ENCODE measurements around the gene EPO. TPM values are rescaled to one million over a fixed set of nuclear protein-coding genes. Genes with fewer than 3 reads are reported as not detected.
A peak's percentile ranks its signal among the peaks of the same experiment; 100 is the strongest.
"Not testable (repeated sequence)": the region's sequence is repeated elsewhere in the genome, so short reads cannot be mapped to it uniquely, and the experiment has no call there.

EPO gene
- total RNA-seq, 2 experiments from 2014 or later: not detected

DNA sequence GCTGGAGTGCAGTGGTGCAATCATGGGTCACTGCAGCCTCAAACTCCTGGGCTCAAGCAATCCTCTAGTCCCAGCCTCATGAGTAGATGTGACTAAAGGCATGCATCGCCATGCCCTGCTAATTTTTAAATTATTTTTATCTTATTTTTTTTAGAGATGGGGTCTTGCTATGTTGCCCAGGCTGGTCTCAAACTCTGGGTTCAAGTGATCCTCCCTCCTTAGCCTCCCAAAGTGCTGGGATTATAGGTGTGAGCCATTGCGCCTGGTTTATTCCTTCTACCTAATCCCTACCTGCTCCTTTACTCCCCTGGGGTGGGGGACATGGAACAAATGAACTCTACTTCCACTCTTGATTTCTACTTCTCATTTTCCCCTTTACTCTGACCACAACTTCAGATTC lies 4.1 kb downstream of the EPO start:
- intact Hi-C loops (cut with micrococcal nuclease): loop anchor here (2.0 kb wide), 1 partner anchor 20 kb away; no protein-coding TSS in a partner anchor
- H3K4me3 Mint-ChIP-seq; H3K36me3 Mint-ChIP-seq; DNase-seq; H3K9me3 Mint-ChIP-seq; H3K27ac Mint-ChIP-seq; H3K4me1 Mint-ChIP-seq (ENCODE audit: low read depth); POLR2A ChIA-PET: not testable (repeated sequence)
- H3K27me3 Mint-ChIP-seq: peaks cover 37% of the 10 kb centered on the region
- CTCF ChIA-PET: interaction anchor here (0.9 to 5.1 kb wide), 7 partner anchors 11 to 165 kb away, joined by 3 to 68 read pairs (median 4); partner anchors contain the start of gene POP7

DNA sequence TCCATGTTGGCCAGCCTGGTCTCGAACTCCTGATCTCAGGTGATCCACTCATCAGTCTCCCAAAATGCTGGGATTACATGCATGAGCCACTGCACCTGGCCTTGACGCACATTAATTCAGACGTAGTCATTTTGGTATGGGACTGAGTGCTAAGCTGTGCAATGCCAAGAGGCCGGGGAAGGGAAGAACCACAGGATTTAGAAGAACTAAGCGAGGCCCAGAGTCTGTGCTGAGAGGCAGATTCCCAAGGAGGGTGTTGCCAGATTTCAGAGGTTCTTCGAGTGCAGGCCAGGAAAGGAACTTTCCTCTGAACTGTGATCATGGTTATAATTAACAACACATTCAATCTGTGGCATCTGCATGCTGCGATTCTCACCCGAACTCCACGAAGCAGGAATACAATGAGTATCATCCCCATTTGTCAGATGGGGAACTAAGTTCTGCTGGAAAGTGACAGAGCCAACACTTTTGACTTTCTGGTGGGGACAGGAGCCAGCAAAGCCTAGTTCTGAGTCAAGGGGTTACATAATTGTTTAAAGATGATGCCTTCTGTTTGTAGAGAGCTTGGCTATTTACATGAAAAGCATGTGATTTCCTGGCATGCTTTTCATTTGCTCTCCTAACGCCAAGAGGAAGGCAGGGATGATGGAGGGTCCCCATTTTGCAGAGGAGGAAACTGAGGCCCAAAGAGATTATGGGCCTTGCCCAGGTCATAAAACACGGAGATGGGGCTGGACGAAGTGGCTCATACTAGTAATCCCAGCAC lies 6.9 kb downstream of the EPO start:
- H3K9me3 Mint-ChIP-seq: no peaks in the 10 kb centered on the region
- no peaks in the 10 kb centered on the region for H3K36me3 Mint-ChIP-seq
- intact Hi-C loops (cut with micrococcal nuclease): no loop called here
- no peak overlapping the region for H3K27ac Mint-ChIP-seq
- peaks cover 2% of the 10 kb centered on the region for H3K4me1 Mint-ChIP-seq (ENCODE audit: low read depth)
- POLR2A ChIA-PET: no interaction called here
- no peak overlapping the region for H3K4me3 Mint-ChIP-seq
- peaks cover 16% of the 10 kb centered on the region for H3K27me3 Mint-ChIP-seq
- CTCF ChIA-PET: interaction anchor here (0.5 to 5.1 kb wide), 6 partner anchors 16 to 164 kb away, joined by 3 to 68 read pairs (median 10); partner anchors contain the start of gene POP7
- DNase-seq: no peak

DNA sequence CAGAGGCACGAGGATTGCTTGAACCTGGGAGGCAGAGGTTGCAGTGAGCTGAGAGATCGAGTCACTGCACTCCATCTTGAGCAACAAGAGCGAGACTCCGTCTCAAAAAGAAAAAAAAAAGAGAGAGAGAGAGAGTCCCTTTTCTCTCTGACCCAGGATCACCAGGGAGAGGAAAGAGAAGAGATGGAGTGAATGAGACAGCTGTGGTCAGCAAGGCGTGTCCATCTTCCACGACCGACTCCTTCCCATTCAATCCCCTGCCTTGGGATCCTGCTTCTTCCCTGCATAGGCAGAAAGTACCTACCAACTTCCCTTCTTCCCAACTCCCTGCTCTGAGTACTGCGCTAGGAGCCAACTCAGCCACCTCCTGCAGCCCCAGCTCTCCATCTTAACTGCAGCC lies 7.9 kb downstream of the EPO start:
- CTCF ChIA-PET: interaction anchor here (1.0 to 4.0 kb wide), 3 partner anchors 15 to 165 kb away, joined by 3 to 20 read pairs (median 8); partner anchors contain the start of gene POP7

DNA sequence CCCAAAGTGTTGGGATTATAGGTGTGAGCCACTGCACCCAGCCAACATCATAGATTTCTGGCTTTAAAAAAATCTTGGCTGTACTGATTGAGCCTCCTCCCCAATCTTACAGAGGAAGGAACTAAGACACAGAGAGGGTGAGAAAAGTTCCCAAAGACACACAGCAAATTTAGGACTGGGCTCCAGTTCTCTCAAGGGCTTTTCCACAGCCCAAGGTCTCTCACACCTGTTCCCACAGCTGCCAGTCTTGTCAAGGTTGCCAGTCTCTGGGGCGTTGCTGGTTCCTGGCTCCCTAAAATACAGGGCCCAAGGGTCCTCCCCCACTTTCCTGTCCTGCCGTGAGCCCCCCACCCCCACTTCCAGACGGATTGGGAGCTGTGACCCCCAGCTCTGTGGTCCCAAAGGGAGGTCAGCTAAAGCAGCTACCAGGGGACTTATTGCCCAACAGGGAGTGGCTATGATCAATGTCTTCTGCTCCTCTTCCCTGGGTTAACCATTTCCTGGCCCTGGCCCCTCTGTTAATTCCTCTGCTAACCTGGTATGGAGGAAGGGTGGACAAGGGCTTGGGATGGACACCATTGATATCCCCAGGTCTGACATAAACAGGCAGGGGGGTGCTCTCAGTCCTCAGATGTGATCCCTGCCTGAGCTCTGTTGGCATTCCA lies 10.0 kb downstream of the EPO start:
- Mint-ChIP-seq H3K9me3 (no peaks in the 10 kb centered on the region), H3K27me3 (peaks cover 5% of the 10 kb centered on the region), H3K4me1 (ENCODE audit: low read depth) (peaks cover under 1% of the 10 kb centered on the region), H3K4me3 (no peak overlapping the region), H3K27ac (no peak overlapping the region), H3K36me3 (no peaks in the 10 kb centered on the region)
- CTCF ChIA-PET: interaction anchor here (4.0 kb wide), 1 partner anchor 25 kb away, joined by 20 read pairs; the partner anchor contains the start of gene POP7
- POLR2A ChIA-PET: no interaction called here
- no peak for DNase-seq
- intact Hi-C loops (cut with micrococcal nuclease): no loop called here

More for the DNA sequence above, 7.9 kb downstream of the EPO start:
- Mint-ChIP-seq H3K4me1 (ENCODE audit: low read depth) (peaks cover 2% of the 10 kb centered on the region), H3K9me3 (no peaks in the 10 kb centered on the region), H3K27ac (no peak overlapping the region), H3K4me3 (no peak overlapping the region), H3K36me3 (no peaks in the 10 kb centered on the region), H3K27me3 (peaks cover 11% of the 10 kb centered on the region)
- intact Hi-C loops (cut with micrococcal nuclease): loop anchor here (2.0 kb wide), 1 partner anchor 15 kb away; no protein-coding TSS in a partner anchor
- no peak for DNase-seq
- POLR2A ChIA-PET: no interaction called here

DNA sequence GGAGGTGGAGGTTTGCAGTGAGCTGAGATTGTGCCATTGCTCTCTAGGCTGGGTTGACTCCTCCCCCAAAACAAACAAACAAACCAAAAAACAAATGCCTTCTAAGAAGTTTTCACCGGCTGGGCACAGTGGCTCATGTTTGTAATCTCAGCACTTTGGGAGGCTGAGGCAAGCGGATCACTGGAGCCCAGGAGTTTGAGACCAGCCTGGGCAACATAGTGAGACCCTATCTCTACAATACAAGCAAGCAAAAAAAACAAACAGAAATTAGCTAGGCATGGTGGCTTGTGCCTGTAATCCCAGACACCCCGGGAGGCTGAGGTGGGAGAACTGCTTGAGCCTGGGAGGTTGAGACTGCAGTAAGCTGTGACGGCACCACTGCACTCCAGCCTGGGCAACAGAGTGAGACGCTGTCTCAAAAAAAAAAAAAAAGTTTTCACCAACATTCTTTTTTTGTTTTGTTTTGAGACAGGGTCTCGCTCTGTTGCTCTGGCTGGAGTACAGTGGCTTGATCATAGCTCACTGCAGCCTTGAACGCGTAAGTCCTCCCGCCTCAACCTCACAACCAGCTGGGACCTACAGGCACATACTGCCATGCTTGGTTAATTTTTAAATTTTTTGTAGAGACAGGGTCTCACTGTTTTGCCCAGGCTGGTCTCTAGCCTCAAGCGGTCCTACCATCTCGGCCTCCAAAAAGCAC lies 11.8 kb downstream of the EPO start:
- no peaks in the 10 kb centered on the region for H3K36me3 Mint-ChIP-seq
- DNase-seq: no peak
- no peak overlapping the region for H3K4me3 Mint-ChIP-seq
- H3K4me1 Mint-ChIP-seq (ENCODE audit: low read depth): no peaks in the 10 kb centered on the region
- intact Hi-C loops (cut with micrococcal nuclease): no loop called here
- H3K27ac Mint-ChIP-seq: no peak overlapping the region
- no peaks in the 10 kb centered on the region for H3K9me3 Mint-ChIP-seq
- ChIA-PET CTCF (interaction anchor here (1.3 kb wide), 1 partner anchor 120 kb away, joined by 4 read pairs; the partner anchor contains the start of gene SLC12A9), POLR2A (no interaction called here)
- peaks cover 5% of the 10 kb centered on the region for H3K27me3 Mint-ChIP-seq

DNA sequence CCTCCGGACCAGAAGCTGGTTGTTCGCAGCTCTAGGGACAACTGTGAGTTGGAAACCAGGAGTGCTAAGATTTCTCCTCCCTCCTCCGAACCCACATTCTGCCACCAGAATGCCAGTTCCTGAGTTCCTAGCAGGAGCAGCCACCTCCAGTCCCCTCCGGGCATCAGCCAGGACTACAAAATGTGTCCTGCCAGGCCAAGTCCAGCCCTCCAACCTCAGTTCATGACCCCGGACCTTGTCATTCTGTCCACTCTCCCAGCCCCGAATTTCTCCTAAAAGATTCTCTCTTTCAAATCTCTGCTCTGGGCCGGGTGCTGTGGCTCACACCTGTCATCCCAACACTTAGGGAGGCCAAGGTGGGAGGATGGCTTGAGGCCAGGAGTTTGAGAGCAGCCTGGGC lies 15.5 kb downstream of the EPO start:
- no peak overlapping the region for H3K4me3 Mint-ChIP-seq
- H3K27me3 Mint-ChIP-seq: no peaks in the 10 kb centered on the region
- CTCF ChIA-PET: no interaction called here

DNA sequence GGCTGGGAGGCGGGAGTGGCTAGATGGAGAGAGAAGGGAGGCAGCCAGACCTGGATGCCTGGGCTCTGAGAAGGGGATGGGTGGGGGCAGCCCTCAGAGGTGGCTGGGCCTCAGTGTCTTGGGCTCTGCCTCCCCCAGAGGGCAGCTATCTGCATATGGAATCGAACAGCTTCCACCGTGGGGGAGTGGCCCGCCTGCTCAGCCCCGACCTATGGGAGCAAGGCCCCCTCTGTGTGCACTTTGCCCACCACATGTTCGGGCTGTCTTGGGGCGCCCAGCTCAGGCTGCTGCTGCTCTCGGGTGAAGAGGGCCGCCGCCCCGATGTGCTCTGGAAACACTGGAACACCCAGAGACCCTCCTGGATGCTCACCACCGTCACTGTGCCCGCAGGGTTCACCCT lies 16.4 kb downstream of the EPO start:
- intact Hi-C loops (cut with micrococcal nuclease): no loop called here
- Mint-ChIP-seq H3K27me3 (no peaks in the 10 kb centered on the region), H3K4me1 (ENCODE audit: low read depth) (no peaks in the 10 kb centered on the region), H3K9me3 (no peaks in the 10 kb centered on the region), H3K4me3 (no peak overlapping the region), H3K36me3 (no peaks in the 10 kb centered on the region), H3K27ac (no peak overlapping the region)
- ChIA-PET POLR2A (no interaction called here), CTCF (no interaction called here)
- no peak for DNase-seq

More for the DNA sequence above, 15.5 kb downstream of the EPO start:
- no peaks in the 10 kb centered on the region for H3K36me3 Mint-ChIP-seq
- intact Hi-C loops (cut with micrococcal nuclease): no loop called here
- no peaks in the 10 kb centered on the region for H3K4me1 Mint-ChIP-seq (ENCODE audit: low read depth)
- DNase-seq: no peak
- H3K27ac Mint-ChIP-seq: no peak overlapping the region
- POLR2A ChIA-PET: no interaction called here
- no peaks in the 10 kb centered on the region for H3K9me3 Mint-ChIP-seq

DNA sequence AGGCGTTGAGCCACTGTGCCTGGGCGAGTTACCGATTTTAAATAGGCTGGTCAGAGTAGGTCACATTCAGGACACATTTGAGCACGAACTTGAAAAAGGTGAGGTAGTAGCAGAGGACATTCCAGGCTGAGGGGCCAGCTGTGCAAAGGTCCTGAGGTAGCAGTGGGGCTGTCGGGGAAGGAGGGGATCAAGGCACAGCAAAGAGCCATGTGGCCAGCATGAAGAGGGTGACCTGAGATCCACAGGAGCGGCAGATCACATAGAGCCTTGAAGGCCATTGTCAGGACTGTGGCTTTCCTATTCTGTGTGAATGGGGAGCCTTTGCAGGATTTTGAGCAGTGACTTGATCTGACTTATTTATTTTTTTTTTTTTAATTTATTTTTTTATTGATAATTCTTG lies 19.7 kb downstream of the EPO start:
- H3K27me3 Mint-ChIP-seq: peaks cover 4% of the 10 kb centered on the region
- CTCF ChIA-PET: no interaction called here
- no peak overlapping the region for H3K27ac Mint-ChIP-seq
- intact Hi-C loops (cut with micrococcal nuclease): no loop called here
- POLR2A ChIA-PET: no interaction called here
- no peaks in the 10 kb centered on the region for H3K9me3 Mint-ChIP-seq
- no peak overlapping the region for H3K4me3 Mint-ChIP-seq
- no peak for DNase-seq
- no peaks in the 10 kb centered on the region for H3K36me3 Mint-ChIP-seq
- H3K4me1 Mint-ChIP-seq (ENCODE audit: low read depth): no peaks in the 10 kb centered on the region

DNA sequence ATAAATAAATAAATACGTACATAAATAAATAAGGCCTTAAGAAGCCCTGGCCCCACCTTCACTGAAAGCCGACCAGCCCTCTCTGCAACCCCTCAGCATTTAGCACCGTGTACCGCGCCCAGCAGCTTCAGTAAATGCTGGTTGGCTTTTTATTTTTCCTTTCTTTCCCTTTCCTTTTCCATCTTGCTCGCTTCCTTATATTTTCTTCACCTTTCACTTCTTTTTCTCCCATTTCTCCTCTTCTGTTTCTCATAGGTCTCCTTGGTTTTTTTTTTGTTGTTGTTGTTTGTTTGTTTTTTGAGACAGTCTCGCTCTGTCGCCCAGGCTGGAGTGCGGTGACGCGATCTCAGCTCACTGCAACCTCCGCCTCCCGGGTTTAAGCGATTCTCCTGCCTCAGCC lies 24.3 kb downstream of the EPO start:
- ChIA-PET POLR2A (no interaction called here), CTCF (interaction anchor here (1.2 kb wide), 1 partner anchor 21 kb away, joined by 5 read pairs; no protein-coding TSS in a partner anchor)
- DNase-seq: no peak
- peaks cover 4% of the 10 kb centered on the region for H3K4me1 Mint-ChIP-seq (ENCODE audit: low read depth)
- no peak overlapping the region for H3K27ac Mint-ChIP-seq
- no peaks in the 10 kb centered on the region for H3K36me3 Mint-ChIP-seq
- peak overlapping the region; percentile 73 for H3K4me3 Mint-ChIP-seq
- H3K9me3 Mint-ChIP-seq: no peaks in the 10 kb centered on the region
- intact Hi-C loops (cut with micrococcal nuclease): no loop called here
- peaks cover 23% of the 10 kb centered on the region for H3K27me3 Mint-ChIP-seq

DNA sequence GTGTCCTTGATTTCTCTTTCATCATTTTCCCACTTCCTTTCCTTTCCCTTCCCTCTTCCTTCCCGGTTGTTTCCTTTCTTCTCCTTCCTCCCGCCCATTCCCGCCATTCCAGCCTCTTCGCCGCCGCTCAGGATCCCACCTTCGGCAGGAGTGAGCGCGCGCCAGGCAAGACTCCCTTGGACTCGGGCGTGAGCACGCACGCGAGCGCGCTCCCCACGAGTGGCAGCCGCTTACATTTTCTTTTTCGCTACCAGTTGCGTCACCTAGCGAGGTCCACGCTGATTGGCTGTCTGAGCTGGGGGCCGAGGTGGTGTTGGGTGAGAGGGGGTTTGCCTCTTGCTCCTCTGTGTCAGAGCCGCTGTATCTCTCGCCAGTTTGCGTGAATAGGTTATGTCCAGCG lies 24.9 kb downstream of the EPO start:
- intact Hi-C loops (cut with micrococcal nuclease): no loop called here
- no peaks in the 10 kb centered on the region for H3K36me3 Mint-ChIP-seq
- H3K9me3 Mint-ChIP-seq: no peaks in the 10 kb centered on the region
- peak overlapping the region; percentile 73 for H3K4me3 Mint-ChIP-seq
- CTCF ChIA-PET: interaction anchor here (1.2 to 1.3 kb wide), 2 partner anchors 22 to 53 kb away, joined by 4 to 5 read pairs; no protein-coding TSS in a partner anchor
- POLR2A ChIA-PET: no interaction called here
- peak; percentile 53 for DNase-seq
- H3K27ac Mint-ChIP-seq: no peak overlapping the region
- peaks cover 4% of the 10 kb centered on the region for H3K4me1 Mint-ChIP-seq (ENCODE audit: low read depth)
- H3K27me3 Mint-ChIP-seq: peaks cover 23% of the 10 kb centered on the region

DNA sequence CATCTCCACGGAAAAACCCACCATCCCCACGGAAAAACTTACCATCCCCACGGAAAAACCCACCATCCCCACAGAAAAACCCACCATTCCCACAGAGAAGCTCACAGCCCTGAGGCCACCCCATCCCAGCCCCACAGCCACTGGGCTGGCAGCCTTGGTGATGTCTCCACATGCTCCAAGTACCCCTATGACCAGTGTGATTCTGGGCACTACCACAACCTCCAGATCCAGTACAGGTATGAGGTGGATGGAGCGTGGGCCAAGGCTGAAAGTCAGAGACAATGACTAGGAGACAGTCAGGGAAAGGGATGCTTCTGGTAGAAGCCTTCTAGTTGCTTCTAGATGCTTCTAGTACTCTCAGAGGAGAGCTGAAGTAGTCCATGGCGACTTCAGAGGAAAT lies 32.7 kb downstream of the EPO start:
- Mint-ChIP-seq H3K27me3 (peaks cover 16% of the 10 kb centered on the region), H3K4me3 (no peak overlapping the region), H3K4me1 (ENCODE audit: low read depth) (no peaks in the 10 kb centered on the region), H3K36me3 (no peaks in the 10 kb centered on the region), H3K9me3 (no peaks in the 10 kb centered on the region), H3K27ac (no peak overlapping the region)
- intact Hi-C loops (cut with micrococcal nuclease): no loop called here
- ChIA-PET POLR2A (interaction anchor here (0.6 kb wide), 1 partner anchor 296 kb away, joined by 3 read pairs; no protein-coding TSS in a partner anchor), CTCF (no interaction called here)
- DNase-seq: peak; percentile 15

DNA sequence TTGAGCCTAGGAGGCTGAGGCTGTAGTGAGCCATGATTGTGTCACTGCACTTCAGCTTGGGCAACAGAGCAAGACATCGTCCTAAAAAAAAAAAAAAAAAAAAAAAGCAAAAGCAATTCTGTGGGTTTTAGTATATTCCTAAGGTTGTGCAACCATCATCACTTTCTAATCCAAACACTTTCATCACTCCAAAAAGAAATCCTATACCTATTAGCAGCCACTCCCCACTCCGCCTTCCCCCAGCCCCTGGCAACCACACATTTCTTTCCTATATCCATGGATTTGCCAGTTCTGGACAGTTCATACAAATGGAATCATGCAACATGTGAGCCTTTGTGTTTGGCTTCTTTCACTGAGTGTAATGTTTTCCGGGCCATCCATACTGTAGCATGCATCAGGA lies 33.5 kb downstream of the EPO start:
- Mint-ChIP-seq H3K4me3 (no peak overlapping the region), H3K9me3 (no peaks in the 10 kb centered on the region), H3K27me3 (peaks cover 11% of the 10 kb centered on the region), H3K4me1 (ENCODE audit: low read depth) (no peaks in the 10 kb centered on the region), H3K27ac (no peak overlapping the region), H3K36me3 (no peaks in the 10 kb centered on the region)
- POLR2A ChIA-PET: no interaction called here
- CTCF ChIA-PET: no interaction called here
- intact Hi-C loops (cut with micrococcal nuclease): no loop called here
- no peak for DNase-seq
